ENCODE measurements around the gene ADIPOR2. TPM values are rescaled to one million over a fixed set of nuclear protein-coding genes. Genes with fewer than 3 reads are reported as not detected.

ADIPOR2 gene
- total RNA-seq, 1 experiment from 2014 or later = 34.7 TPM

GRCh38 chr12:1834186-1834925 is 143.5 kb downstream of the ADIPOR2 start:
- Histone ChIP-seq H4K20me1 (ENCODE audit: insufficient read depth, low read depth, low read length) (no peaks in the 10 kb centered on the region), H3K27me3 (ENCODE audit: low read length) (no peaks in the 10 kb centered on the region)
- DNase-seq = no peak

GRCh38 chr12:1835211-1836131 is 144.6 kb downstream of the ADIPOR2 start:
- H3K36me3 ChIP-seq (ENCODE audit: insufficient read depth, low read length) = no peaks in the 10 kb centered on the region
- no peaks in the 10 kb centered on the region for H4K20me1 ChIP-seq (ENCODE audit: insufficient read depth, low read depth, low read length)
- H2AFZ ChIP-seq (ENCODE audit: low read length) = no peak overlapping the region
- no peak overlapping the region for H3K4me2 ChIP-seq (ENCODE audit: low read depth, low read length, poor library complexity, severe bottlenecking)
- H3K4me3 ChIP-seq (ENCODE audit: low read length) = no peak overlapping the region
- no peaks in the 10 kb centered on the region for H3K9me3 ChIP-seq (ENCODE audit: low read length)
- H3K9ac ChIP-seq (ENCODE audit: low read length) = no peak overlapping the region
- H3K27ac ChIP-seq (ENCODE audit: low read length) = no peak overlapping the region
- no peaks in the 10 kb centered on the region for H3K79me2 ChIP-seq (ENCODE audit: low read length)
- H3K4me1 ChIP-seq (ENCODE audit: low read length) = peaks cover 8% of the 10 kb centered on the region
- no peaks in the 10 kb centered on the region for H3K9me2 ChIP-seq (replicated peaks; ENCODE audit: insufficient read depth, low read length)
- H3K27me3 ChIP-seq (ENCODE audit: low read length) = no peaks in the 10 kb centered on the region
- DNase-seq = no peak

More at GRCh38 chr12:1834186-1834925, 143.5 kb downstream of the ADIPOR2 start:
- Histone ChIP-seq H3K4me3 (ENCODE audit: low read length) (no peak overlapping the region), H3K4me2 (ENCODE audit: low read depth, low read length, poor library complexity, severe bottlenecking) (no peak overlapping the region), H3K9ac (ENCODE audit: low read length) (no peak overlapping the region), H3K79me2 (ENCODE audit: low read length) (no peaks in the 10 kb centered on the region), H3K9me3 (ENCODE audit: low read length) (no peaks in the 10 kb centered on the region), H3K9me2 (replicated peaks; ENCODE audit: insufficient read depth, low read length) (no peaks in the 10 kb centered on the region), H3K36me3 (ENCODE audit: insufficient read depth, low read length) (no peaks in the 10 kb centered on the region), H2AFZ (ENCODE audit: low read length) (no peak overlapping the region), H3K27ac (ENCODE audit: low read length) (no peak overlapping the region), H3K4me1 (ENCODE audit: low read length) (peaks cover 8% of the 10 kb centered on the region)

- H3K9me3 ChIP-seq (ENCODE audit: low read length) = no peaks in the 10 kb centered on the region
- no peak for DNase-seq
- H3K27ac ChIP-seq (ENCODE audit: low read length) = no peak overlapping the region
- H3K9ac ChIP-seq (ENCODE audit: low read length) = no peak overlapping the region
- H3K4me2 ChIP-seq (ENCODE audit: low read depth, low read length, poor library complexity, severe bottlenecking) = no peak overlapping the region
- H3K79me2 ChIP-seq (ENCODE audit: low read length) = no peaks in the 10 kb centered on the region
- no peaks in the 10 kb centered on the region for H3K36me3 ChIP-seq (ENCODE audit: insufficient read depth, low read length)
- no peak overlapping the region for H2AFZ ChIP-seq (ENCODE audit: low read length)
- no peaks in the 10 kb centered on the region for H3K9me2 ChIP-seq (replicated peaks; ENCODE audit: insufficient read depth, low read length)
- no peak overlapping the region for H3K4me3 ChIP-seq (ENCODE audit: low read length)
- no peaks in the 10 kb centered on the region for H4K20me1 ChIP-seq (ENCODE audit: insufficient read depth, low read depth, low read length)
- peaks cover 8% of the 10 kb centered on the region for H3K4me1 ChIP-seq (ENCODE audit: low read length)
- H3K27me3 ChIP-seq (ENCODE audit: low read length) = no peaks in the 10 kb centered on the region
These were observed 145.5 kb downstream of the ADIPOR2 start for GRCh38 chr12:1836241-1836803.

GRCh38 chr12:1836854-1837421 is 146.1 kb downstream of the ADIPOR2 start:
- H3K27ac ChIP-seq (ENCODE audit: low read length) = no peak overlapping the region
- no peaks in the 10 kb centered on the region for H3K27me3 ChIP-seq (ENCODE audit: low read length)
- no peaks in the 10 kb centered on the region for H3K36me3 ChIP-seq (ENCODE audit: insufficient read depth, low read length)
- H3K9me2 ChIP-seq (replicated peaks; ENCODE audit: insufficient read depth, low read length) = no peaks in the 10 kb centered on the region
- peaks cover 11% of the 10 kb centered on the region for H3K4me1 ChIP-seq (ENCODE audit: low read length)
- no peaks in the 10 kb centered on the region for H3K79me2 ChIP-seq (ENCODE audit: low read length)
- no peak overlapping the region for H3K9ac ChIP-seq (ENCODE audit: low read length)
- H3K4me2 ChIP-seq (ENCODE audit: low read depth, low read length, poor library complexity, severe bottlenecking) = no peak overlapping the region
- no peak for DNase-seq
- H2AFZ ChIP-seq (ENCODE audit: low read length) = no peak overlapping the region
- no peak overlapping the region for H3K4me3 ChIP-seq (ENCODE audit: low read length)
- H4K20me1 ChIP-seq (ENCODE audit: insufficient read depth, low read depth, low read length) = no peaks in the 10 kb centered on the region
- no peaks in the 10 kb centered on the region for H3K9me3 ChIP-seq (ENCODE audit: low read length)

- Histone ChIP-seq H3K4me3 (ENCODE audit: low read length) (no peak overlapping the region), H3K27me3 (ENCODE audit: low read length) (no peaks in the 10 kb centered on the region), H3K9me3 (ENCODE audit: low read length) (no peaks in the 10 kb centered on the region), H3K79me2 (ENCODE audit: low read length) (no peaks in the 10 kb centered on the region), H3K4me2 (ENCODE audit: low read depth, low read length, poor library complexity, severe bottlenecking) (no peak overlapping the region), H2AFZ (ENCODE audit: low read length) (no peak overlapping the region), H3K36me3 (ENCODE audit: insufficient read depth, low read length) (no peaks in the 10 kb centered on the region), H4K20me1 (ENCODE audit: insufficient read depth, low read depth, low read length) (no peaks in the 10 kb centered on the region), H3K9ac (ENCODE audit: low read length) (no peak overlapping the region), H3K27ac (ENCODE audit: low read length) (no peak overlapping the region), H3K9me2 (replicated peaks; ENCODE audit: insufficient read depth, low read length) (no peaks in the 10 kb centered on the region), H3K4me1 (ENCODE audit: low read length) (peaks cover 17% of the 10 kb centered on the region)
- DNase-seq = no peak
These were observed 146.8 kb downstream of the ADIPOR2 start for GRCh38 chr12:1837541-1838204.

Small RNA genes within 50 kb of the gene (small RNA-seq; reads per million reads assigned to genes)
- not detected for gene MIR3649

Other genes with a start within 250 kb of the ADIPOR2 start
- gene FBXL14, start 96.5 kb upstream of the ADIPOR2 start, total RNA-seq (2014; rRNA removed; shearing (Covaris generic); ENCODE audit: low replicate concordance) = 29.0 and 62.5 TPM in 2 replicates
- gene WNT5B, start 61.8 kb upstream of the ADIPOR2 start, total RNA-seq (2014; rRNA removed; shearing (Covaris generic); ENCODE audit: low replicate concordance) = not detected in 2 replicates
- gene LRTM2, start 129.5 kb downstream of the ADIPOR2 start, total RNA-seq (2014; rRNA removed; shearing (Covaris generic); ENCODE audit: low replicate concordance) = not detected in 2 replicates
- 0.22 and 0.37 TPM in 2 replicates for gene CACNA2D4, start 227.6 kb downstream of the ADIPOR2 start, total RNA-seq (2014; rRNA removed; shearing (Covaris generic); ENCODE audit: low replicate concordance)

Data from Karpas-422 (cell line).